Colonic mucosa (tissue), 4 donors: ENCODE data around the gene MTNR1A. TPM values are rescaled to one million over a fixed set of nuclear protein-coding genes. Genes with fewer than 3 reads are reported as not detected.

Source experiments
- DNase-seq: peaks from one replicate; pipeline ENCODE4 v3.0.0-alpha.2; 2020
- H3K27ac ChIP-seq: fragments of 200-600 bp; one replicate; pipeline ENCODE4 v1.8.0; 2021
- H3K27me3 ChIP-seq: fragments of 200-600 bp; one replicate; pipeline ENCODE4 v1.8.0; 2021
- H3K36me3 ChIP-seq: fragments of 200-600 bp; one replicate; pipeline ENCODE4 v1.8.0; 2021
- H3K4me1 ChIP-seq: fragments of 200-600 bp; one replicate; pipeline ENCODE4 v1.8.0; 2021; ENCODE audit warnings: mild to moderate bottlenecking
- H3K4me3 ChIP-seq: fragments of 200-600 bp; one replicate; pipeline ENCODE4 v1.8.0; 2021
- H3K9ac ChIP-seq, 2 donors: one replicate each; pipeline ENCODE4 v1.7.0; 2013; ENCODE audit warnings: control low read depth in 2 of 2, low read depth in 2 of 2, low read length in 2 of 2
- H3K9me3 ChIP-seq: fragments of 200-600 bp; one replicate; pipeline ENCODE4 v1.8.0; 2021
- CTCF ChIP-seq: fragments of 200-600 bp; IDR thresholded peaks from one replicate; pipeline ENCODE4 v1.8.0; 2022; ENCODE audit warnings: antibody characterized with exemption, mild to moderate bottlenecking
- intact Hi-C: fragments of 100-400 bp; cut with DNase I; formaldehyde crosslinking; loops from one replicate; pipeline ENCODE4 v1.14.1; 2022
- total RNA-seq, 2 donors: library from RNA; stranded (reverse); fragmentation: NEBNext Ultra II Directional in 1 of 2; extraction: Animal tissue kit (Norgen Biotek cat#: 25700) in 1 of 2; gene quantifications; one replicate each; pipeline ENCODE4 v1.2.1, GENCODE V29; 2021
- donor health status: healthy.
- donor health status: DM: no; HTN: no; CAD: no.
- donor health status: DM: no; HTN: no; CAD: no.

Gene MTNR1A
- total RNA-seq, 2 donors from 2014 or later, result 1.3 to 3.9 TPM

- intact Hi-C loops, result no loop called here
- DNase-seq, result no peak
- H3K36me3 ChIP-seq, result no peaks in the 10 kb centered on the region
- TF ChIP-seq CTCF, result no peak
- no peak overlapping the region for H3K9ac ChIP-seq
- no peaks in the 10 kb centered on the region for H3K4me1 ChIP-seq
- no peak overlapping the region for H3K27ac ChIP-seq
- H3K27me3 ChIP-seq, result no peaks in the 10 kb centered on the region
- no peak overlapping the region for H3K4me3 ChIP-seq
- no peaks in the 10 kb centered on the region for H3K9me3 ChIP-seq
These were observed 60.9 kb downstream of the MTNR1A start for GRCh38 chr4:186494496-186494895.

- TF ChIP-seq CTCF, result no peak
- Histone ChIP-seq H3K27me3 (no peaks in the 10 kb centered on the region), H3K36me3 (no peaks in the 10 kb centered on the region), H3K27ac (no peak overlapping the region), H3K9me3 (no peaks in the 10 kb centered on the region), H3K4me1 (no peaks in the 10 kb centered on the region), H3K9ac (no peak overlapping the region), H3K4me3 (no peak overlapping the region)
- DNase-seq, result no peak
- intact Hi-C loops, result no loop called here
These were observed 67.6 kb downstream of the MTNR1A start for GRCh38 chr4:186487726-186488125.

GRCh38 chr4:186486172-186486571 lies 69.2 kb downstream of the MTNR1A start:
- Histone ChIP-seq H3K27me3 (no peaks in the 10 kb centered on the region), H3K4me3 (no peak overlapping the region), H3K9ac (no peak overlapping the region), H3K4me1 (no peaks in the 10 kb centered on the region), H3K9me3 (no peaks in the 10 kb centered on the region), H3K27ac (no peak overlapping the region), H3K36me3 (no peaks in the 10 kb centered on the region)
- intact Hi-C loops, result no loop called here
- no peak for TF ChIP-seq CTCF
- no peak for DNase-seq

GRCh38 chr4:186485561-186486062 lies 69.8 kb downstream of the MTNR1A start:
- Histone ChIP-seq H3K27ac (no peak overlapping the region), H3K9ac (no peak overlapping the region), H3K36me3 (no peaks in the 10 kb centered on the region), H3K9me3 (no peaks in the 10 kb centered on the region), H3K4me1 (no peaks in the 10 kb centered on the region), H3K27me3 (no peaks in the 10 kb centered on the region), H3K4me3 (no peak overlapping the region)
- no peak for DNase-seq
- intact Hi-C loops, result no loop called here
- no peak for TF ChIP-seq CTCF

- Histone ChIP-seq H3K9me3 (no peaks in the 10 kb centered on the region), H3K4me3 (no peak overlapping the region)
These were observed 70.2 kb downstream of the MTNR1A start for GRCh38 chr4:186485150-186485549.

More at GRCh38 chr4:186485150-186485549, 70.2 kb downstream of the MTNR1A start:
- intact Hi-C loops, result no loop called here
- Histone ChIP-seq H3K9ac (no peak overlapping the region), H3K4me1 (no peaks in the 10 kb centered on the region), H3K27ac (no peak overlapping the region), H3K27me3 (no peaks in the 10 kb centered on the region), H3K36me3 (no peaks in the 10 kb centered on the region)
- no peak for TF ChIP-seq CTCF
- DNase-seq, result no peak
